GM21619 (cell line): ENCODE data around the gene TMEM11.

ENCODE experiments used
- ATAC-seq: cut with Tn5 transposase; IDR thresholded peaks from one replicate; pipeline ENCODE4 v1.9.1; 2021; ENCODE audit not compliant: unreplicated experiment

The TMEM11 gene

DNA sequence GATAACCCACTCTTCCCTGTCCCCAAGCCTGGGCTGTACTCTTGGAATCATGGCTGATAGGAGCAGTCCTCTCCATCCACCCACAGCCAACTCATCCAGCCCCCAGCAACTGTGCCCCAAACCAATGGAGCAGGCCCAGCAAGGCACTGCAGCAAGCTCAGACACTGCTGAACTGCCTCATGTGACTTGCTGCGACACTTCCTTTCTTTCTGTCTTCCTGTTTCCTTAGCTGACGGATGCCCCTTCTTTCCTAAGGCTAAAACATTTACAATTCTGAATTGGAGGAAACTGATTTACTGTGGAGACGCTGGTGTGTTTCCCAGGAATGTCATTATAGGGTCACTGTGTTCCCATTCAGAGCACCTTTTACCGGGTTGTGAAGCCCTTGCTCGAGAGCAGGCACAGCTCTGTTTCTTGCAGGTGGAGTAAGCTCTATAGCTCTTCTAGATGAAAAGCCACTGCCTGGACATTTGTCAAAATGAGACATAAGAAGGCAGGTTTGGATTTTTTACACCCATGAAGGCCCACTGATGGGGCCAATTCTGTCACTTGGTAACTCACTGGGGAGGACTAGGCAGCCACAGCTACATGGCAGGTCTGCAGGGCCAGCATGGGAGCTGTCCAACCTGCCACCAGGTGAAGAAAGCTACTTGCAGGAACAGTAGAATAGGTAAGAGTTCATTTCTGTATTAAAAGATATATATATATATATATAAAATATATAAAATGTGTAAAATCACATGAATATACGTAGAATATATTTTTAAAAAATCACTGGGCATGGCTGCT lies 27.4 kb downstream of the TMEM11 start:
- ATAC-seq: no peak

DNA sequence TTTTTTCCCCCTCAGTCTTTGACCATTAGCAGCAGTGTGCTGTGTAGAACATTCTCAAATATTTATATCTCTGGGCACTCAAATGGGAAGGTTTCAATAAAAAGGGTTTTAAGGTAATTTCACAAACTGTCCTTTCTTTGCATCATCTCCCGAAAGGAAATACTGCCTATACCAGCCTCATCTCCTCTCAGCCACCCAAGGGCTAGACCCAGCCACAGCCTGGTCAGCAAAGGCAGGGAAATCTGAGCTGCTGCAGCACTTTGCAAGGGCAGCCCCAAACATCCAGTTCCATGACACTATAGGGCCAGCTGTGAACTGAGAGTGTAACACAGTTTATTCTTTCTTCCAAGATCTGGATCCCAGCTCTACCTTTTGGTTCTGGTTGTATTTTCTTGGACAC lies 28.9 kb downstream of the TMEM11 start:
- ATAC-seq: no peak

DNA sequence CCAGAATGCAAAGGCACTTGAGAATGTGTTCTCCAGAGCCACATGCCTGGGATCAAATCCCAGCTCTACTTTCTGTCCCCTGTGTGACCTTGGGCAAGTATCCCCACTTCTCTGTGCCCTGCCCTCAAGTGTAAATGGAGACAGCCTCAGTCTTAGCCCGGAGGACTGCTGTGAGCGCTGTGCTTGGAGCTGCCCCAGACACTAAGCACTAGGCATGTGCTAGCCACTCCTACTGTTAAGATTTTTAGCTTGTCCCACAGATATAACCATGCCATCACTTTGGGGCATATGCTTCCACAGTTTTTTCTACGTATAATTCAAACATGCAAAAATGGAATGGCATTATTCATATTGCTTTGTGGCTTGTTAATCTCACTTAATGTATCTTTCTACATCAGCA lies 29.4 kb downstream of the TMEM11 start:
- no peak for ATAC-seq

DNA sequence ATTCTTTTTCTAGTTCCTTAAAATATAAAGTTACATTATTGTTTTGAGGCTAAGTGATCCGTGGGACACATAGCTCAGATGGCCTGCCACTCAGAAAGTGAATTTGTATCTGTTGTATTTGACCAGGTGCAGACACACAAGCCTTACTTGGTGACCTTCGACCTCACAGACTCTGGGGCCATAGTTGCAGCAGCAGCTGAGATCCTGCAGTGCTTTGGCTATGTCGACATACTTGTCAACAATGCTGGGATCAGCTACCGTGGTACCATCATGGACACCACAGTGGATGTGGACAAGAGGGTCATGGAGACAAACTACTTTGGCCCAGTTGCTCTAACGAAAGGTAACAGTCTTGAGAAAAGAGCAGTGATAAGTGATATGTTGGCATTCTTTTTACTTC lies 30.5 kb downstream of the TMEM11 start:
- ATAC-seq: no peak

DNA sequence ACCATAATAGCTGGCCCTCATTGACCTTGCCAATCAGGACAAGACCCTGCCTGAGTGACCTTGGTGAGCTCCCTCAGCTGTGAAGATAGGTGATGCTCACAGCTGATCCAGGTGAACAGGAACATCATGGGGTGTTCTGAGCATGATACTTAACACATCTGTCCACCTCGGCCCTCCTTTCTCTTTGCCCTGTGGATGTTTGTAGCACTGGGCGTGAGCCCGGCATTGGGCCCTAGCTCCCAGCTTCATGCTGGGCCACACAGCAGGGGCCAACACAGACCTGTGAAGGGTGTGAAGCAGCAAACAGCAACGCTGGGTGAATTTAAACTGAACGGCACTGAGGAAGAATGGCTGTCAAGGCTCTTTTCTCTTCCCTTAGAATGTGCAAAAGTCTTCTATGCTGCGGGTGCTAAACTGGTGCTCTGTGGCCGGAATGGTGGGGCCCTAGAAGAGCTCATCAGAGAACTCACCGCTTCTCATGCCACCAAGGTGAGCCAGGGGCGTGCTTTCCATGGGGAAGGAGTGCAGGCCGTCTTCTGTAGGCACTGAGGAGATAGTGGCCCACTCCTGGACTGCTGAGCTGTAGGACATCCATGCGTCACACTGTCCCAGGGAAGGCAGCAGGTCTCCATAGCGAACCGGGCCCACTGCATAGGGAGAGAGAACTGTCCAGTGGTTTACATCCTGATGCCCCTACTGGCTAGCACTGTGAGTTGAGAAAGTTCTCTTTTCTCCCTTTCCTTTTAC lies 35.9 kb downstream of the TMEM11 start:
- ATAC-seq: no peak

DNA sequence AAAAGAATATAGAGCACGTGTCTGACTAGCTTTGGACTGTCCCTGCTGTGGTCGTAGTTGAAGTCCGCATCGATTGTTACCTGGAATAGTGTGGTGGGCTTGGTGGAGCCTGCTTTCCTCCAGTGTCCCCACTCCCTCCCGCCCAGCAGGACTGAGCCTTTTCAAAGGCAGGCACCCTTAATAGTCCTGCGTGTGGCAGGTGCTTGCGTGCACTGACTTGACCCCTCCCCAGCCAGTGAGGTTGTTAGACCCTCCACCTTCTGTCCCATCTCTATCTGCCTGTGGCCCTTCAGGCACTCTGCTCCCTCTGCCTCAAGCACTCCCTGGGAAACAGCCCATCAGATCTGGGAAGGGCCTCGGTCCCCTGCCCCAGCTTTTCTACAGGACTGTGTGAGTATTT lies 36.6 kb downstream of the TMEM11 start:
- no peak for ATAC-seq

DNA sequence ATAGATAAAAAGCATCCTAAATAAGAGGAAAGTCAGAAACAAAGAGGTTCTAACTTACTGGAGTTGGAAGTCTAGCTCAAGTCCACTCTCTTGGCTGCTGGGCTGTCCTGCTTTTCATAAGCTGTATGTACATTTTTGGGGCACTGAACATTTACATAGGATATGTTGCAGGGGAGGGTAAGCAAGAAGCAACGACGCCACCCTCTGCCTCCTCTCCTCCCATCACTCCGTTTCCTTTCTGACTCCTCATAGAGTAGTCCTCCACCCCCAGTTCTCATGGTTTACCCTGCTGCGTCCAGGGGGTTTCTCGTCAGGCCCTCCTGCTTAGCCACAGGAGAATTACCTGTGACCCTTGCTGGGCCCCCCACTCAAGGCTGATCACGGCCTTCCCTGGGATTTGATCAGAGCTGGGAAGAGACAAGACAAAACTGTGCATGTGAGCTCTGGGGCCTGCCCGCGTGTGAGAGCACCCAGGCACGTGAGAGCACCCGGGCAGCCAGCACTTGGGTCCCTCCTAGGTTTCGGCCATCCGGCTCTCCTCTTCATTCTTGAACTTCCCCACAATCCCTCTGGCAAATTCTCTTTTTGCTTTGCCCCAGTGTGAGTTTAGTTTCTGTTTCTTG lies 37.1 kb downstream of the TMEM11 start:
- ATAC-seq: no peak

DNA sequence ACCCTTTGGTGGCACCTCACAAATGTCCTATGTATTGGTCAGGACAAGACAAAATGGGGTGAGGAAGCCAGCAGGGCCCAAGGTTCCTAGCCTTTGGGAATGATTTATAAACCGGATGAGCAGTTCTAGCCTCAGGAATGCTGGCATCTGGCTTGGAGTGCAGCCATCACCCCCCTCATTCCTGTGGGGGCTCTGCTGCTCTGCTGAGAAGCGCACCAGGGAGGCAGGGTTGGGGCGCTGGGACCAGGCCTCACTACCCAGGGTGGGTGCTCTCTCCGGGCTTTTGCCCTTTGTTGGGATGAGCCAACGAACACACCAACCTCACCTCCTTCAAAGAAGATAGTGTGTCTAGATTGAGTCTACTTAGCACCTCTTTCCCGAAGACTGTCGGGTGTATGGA lies 39.2 kb downstream of the TMEM11 start:
- no peak for ATAC-seq

DNA sequence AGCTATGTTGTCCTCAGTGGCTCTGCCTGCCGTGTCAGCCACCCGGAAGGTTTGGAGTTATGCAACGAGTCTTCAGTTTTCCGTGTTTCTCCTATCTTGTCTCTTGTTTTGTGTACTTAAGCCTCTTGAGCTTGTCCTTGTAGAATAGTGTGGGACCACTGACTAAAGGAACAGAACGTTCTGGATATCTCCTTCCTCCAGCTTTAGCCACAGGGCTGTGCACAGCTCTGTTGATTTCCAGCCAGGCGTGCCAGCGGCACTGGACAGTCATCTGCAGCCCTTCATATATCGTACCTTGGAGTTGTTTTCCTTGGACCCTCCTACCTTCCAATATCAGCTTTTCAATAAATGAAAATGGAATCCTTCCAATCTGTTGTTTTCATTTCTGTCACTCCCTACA lies 39.8 kb downstream of the TMEM11 start:
- ATAC-seq: no peak

DNA sequence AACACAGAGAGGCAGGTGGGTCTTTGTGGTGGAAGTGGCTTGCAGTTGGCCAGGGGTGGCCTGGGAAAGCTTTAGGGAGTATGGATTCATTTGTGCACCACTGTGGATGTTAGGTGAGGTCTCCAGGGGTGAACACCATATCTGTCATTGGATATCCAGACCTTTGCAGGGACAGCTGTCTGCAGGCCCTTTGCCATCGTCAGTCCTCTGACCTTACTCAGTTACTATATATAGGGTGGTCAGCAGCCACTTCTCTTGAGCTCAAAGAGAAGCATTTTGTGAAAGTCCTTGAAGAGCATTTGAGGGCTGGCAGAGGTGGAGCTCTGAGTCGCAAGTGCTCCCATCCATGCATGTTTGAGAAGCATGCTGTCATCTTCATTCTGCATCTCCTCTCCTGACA lies 40.4 kb downstream of the TMEM11 start:
- ATAC-seq: no peak

DNA sequence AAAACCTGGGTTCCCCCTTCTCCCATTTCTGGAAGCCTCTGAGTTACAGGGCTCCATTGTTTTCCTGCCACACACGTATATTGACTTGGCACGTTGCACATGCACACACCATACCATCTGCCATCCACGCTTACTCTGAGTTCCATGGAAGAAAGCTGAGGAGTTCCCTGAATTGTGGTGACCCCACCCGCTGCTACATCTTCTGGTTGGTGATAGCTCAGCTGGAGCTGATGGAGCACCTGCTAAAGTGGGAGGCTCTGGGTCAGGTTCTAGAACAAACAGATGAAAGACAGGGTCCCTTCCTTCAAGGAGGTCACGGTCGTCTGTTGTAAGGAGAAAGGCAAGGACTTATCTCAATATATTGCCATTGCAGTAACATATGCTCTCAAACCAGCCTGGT lies 41.1 kb downstream of the TMEM11 start:
- no peak for ATAC-seq

DNA sequence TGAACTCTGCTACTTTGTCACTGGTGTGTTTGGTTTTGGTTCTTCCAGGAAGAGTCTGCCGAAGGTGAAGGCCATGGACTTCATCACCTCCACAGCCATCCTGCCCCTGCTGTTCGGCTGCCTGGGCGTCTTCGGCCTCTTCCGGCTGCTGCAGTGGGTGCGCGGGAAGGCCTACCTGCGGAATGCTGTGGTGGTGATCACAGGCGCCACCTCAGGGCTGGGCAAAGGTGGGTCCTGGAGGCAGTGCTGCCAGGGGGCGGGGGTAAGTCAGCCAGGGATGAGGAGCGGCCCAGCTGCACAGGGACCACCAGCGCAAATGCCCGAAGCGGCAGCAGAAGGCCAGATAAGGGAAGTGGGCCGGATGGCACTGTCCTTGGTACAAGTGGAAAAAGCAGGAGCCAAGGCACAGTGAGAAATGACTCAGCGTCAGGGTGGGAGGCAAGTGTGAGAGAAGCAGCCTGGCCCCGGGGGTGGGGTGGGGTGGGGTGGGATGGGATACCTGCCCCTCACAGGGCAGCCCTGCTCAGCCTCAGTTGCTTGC lies 41.9 kb downstream of the TMEM11 start:
- ATAC-seq: no peak

DNA sequence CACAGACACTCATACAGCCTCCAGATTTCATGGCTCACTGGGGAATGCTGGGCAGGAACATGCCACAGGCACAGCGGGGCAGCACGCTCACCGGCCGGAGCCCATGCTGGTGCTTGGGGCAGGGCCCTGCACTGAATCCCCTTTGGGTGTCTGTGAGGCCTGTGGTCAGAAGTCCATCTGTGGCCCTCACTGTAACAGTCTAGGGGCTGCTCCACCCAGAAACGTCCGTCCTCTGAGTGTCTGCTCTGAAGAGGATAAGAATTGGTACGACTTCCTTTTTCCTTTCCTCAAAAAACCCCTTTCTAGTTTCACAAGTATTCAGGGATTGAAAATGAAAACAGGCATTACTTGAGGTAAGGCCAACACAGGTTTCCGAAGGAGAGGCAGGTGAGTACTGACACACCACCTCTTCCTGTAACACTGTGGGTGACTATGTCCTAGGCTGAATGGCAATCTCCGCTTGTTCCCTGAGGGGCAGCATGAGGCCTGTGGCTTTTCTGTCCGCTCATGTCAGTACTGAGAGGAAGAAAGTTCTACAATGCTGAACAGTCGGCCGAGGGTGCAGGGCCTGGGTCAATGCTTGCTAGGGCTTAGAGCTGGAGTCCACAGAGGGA lies 42.5 kb downstream of the TMEM11 start:
- peak; percentile 84 for ATAC-seq

DNA sequence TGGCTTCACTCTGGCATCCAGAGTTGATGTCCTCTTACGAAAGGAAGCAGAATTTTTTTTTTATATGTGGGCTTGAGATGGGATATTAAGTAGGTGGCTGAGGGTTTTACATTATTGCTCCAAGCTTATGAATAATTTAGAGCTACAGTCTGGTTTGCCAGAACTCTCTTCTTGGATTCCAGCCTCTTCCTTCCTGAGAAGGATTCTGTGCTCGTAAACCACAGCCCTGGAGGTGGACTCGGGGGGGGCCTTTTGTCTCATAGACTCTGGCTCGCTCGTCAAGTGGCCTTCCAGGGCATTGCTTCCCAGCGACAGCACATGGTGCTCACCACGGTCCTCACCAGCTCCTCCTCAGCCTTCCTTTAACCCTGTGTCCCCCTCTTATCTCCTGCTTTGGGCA lies 43.2 kb downstream of the TMEM11 start:
- no peak for ATAC-seq

DNA sequence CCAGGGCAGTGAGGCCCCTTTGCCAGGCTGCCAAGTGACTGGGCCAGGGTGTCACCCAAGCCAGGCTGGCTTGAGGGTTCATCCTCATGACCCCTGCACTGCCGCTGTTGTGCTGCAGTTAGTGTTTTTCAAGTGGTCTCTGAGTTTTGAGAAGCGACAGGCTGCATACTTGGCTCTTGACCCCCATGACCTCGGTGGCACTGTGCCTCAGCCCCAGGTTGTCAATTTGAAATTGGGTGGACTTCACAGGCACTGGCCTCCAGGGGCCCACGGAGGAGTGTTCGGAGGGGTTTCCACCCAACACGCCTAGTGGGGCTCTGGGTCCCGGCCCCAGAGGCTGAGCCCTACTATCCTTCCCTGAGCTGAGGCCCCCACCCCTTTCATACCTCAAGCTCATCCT lies 44.5 kb downstream of the TMEM11 start:
- no peak for ATAC-seq

DNA sequence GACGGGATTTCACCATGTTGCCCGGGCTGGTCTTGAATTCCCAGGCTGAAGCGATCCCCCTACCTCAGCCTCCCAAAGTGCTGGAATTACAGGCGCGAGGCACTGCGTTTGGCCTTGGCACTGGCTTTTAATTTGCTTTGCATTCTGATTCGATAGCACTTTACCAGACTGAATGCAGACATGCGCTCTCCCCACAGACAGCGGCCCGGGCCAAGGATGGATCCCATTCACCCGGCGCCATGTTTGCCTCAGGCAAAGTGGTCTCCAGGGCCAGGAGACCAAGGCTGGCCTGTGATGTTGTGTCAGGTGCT lies 45.5 kb downstream of the TMEM11 start:
- no peak for ATAC-seq

DNA sequence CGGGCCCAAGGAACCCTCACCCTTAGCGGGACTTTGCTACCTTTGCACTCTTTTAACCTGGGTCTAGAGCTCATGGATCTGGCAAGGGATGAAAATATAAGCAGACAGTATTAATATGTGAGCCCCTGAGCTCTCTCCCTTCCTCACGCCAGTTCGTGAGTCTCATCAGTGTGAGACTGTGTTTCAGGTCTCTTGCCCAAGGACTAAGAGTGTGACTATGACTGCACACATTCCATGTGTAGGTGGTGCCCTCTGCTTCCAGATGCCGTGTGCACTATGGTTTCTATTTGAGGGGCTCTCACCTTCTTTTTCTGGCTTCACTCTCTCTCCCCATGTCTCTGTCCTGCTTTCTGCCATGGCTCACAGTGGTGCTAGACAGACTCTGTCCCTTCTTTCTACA lies 46.7 kb downstream of the TMEM11 start:
- no peak for ATAC-seq

DNA sequence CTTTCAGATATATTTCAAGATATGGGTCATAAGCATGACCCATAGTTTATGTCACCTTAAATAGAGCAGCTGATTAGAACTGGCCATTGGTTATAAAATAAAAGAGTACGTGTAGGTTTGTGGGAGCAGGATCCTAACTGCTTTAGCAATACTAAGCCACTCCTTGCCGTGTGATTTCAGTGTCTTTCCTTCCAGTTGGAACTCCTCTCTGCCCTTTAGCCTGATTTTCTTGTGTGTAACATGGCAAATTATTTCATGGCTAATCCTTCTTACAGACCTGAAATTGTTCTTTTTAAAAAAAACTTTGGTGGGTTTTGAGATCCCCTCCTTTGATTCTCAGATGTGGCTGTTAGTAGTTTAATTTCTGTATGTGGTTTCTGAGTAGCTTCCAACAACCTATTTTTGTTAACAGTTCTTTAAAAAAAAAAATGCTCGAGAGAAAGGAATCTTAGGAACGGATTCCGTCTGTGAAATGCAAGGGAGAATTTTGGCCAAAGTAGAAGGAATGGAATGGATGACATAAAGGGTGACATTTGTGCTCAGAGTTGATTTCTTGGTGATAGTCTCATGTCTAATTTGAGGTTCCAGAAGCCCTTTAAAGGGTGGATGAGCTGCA lies 47.3 kb downstream of the TMEM11 start:
- no peak for ATAC-seq

DNA sequence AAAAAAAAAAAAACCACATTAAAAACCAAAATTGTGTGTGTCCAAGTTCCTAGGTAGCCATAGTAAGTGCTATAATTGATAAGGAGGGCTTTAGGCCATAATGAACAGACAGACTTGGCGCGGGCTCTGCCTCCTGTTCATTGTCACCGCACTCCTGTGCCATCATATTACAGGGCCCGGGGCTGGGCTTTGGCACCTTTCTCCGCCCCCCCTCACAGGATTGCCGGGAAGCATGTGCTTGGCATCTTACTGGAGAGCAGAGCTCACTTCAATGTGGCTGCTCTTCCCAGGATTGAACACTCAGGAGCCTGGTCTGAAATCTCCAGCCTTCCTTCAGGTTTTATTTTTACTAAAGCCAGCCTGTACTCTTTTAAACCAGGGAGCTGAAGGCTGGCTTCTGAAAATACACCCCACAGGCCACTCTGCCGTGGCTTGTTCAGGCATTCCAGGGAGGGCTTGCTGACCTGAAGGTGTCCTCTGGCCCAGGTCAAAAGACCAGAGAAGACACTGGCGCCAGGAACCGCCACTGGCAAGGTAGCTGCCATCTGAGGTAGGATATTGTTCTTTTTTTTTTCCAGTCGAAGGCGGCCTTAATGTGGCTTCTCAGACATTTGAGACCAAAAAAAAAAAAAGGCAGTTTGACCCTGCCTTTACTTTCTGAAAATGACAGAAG lies 47.9 kb downstream of the TMEM11 start:
- no peak for ATAC-seq

DNA sequence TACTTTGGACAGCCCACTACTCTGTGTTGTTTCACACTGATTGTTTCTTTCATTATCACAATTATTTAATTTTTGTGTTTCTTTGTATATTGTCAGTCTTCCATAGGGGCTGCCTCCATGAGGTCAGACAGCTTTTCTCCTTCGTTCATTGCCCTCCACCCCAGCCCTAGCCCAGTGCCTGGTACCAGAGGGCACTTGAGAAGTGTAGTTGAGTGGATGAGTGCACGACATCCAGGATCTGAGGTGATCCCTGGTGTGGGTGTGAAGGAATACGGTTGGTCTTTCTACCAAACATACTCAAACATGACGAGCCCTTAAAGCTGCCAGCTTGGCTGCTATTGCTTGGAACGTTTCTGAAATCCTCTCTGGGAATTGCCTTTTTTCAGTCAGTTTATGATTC lies 49.3 kb downstream of the TMEM11 start:
- ATAC-seq: no peak

DNA sequence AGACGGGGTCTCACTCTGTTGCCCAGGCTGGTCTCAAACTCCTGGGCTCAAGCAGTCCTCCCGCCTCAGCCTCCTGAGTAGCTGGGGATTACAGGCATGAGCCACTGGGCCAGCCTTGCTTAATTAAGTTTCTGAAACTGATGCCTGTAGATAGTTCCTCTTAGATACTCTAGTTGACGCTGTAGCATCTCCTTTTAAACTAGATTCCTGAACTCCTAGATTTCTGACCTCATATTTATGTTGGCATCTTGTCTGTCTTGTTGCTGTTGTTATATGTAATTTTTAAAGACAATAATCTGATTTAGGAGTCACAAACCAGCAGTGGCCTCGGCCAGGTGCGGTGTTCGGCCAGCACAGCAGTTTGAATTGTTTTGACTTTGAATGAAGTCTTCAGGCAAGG lies 49.7 kb downstream of the TMEM11 start:
- no peak for ATAC-seq
